SKM-1 (cell line): Measurements from ENCODE around the gene IL12RB1.
A peak's percentile ranks its signal among the peaks of the same experiment; 100 is the strongest.

Experiments used
- DNase-seq: peaks from one replicate; lab custom pipeline; 2025; ENCODE audit not compliant: unreplicated experiment; lab: John Stamatoyannopoulos, UW

The IL12RB1 gene

DNA sequence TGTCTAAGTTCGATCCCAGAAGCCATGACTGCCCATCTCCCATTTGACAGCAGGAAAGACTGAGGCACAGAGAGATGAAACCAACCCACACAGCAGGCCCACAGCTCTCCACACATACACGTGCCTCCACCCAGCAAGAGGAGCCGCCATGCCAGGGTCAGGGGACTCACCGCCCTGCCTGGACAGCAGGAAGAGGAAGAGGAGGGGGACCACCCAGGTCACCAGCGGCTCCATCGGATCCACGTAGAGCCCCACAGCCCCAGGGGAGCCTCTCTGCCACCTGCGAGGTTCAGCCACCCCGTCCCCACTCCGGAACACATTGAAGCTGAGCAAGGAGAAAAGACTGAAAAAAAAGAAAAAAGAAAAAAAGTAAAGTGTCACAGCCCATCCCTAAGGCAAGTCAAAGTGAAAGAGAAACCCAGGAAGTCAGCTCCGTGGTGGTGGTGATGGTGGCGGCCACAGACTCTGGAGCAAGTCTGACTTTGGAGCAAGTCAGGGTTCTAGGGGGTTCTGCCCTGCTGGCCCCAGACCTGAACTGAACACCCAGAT, at the start of gene IL12RB1:
IL12RB1 (minus strand) TSS at position 345 of the 549 bp plus-strand sequence; CDS start at position 234, 111 bp downstream.
- DNase-seq = no peak

GRCh38 chr19:18135712-18136584, 49.2 kb upstream of the IL12RB1 start:
- no peak for DNase-seq

GRCh38 chr19:18131841-18132596, 45.3 kb upstream of the IL12RB1 start:
- no peak for DNase-seq

GRCh38 chr19:18130523-18131242, 43.9 kb upstream of the IL12RB1 start:
- no peak for DNase-seq

- no peak for DNase-seq
These were observed 42.1 kb upstream of the IL12RB1 start for GRCh38 chr19:18128805-18129204.

- DNase-seq = peak; percentile 53
These were observed 41.3 kb upstream of the IL12RB1 start for GRCh38 chr19:18128044-18128443.

- DNase-seq = no peak
These were observed 39.4 kb upstream of the IL12RB1 start for GRCh38 chr19:18126097-18126496.

DNA sequence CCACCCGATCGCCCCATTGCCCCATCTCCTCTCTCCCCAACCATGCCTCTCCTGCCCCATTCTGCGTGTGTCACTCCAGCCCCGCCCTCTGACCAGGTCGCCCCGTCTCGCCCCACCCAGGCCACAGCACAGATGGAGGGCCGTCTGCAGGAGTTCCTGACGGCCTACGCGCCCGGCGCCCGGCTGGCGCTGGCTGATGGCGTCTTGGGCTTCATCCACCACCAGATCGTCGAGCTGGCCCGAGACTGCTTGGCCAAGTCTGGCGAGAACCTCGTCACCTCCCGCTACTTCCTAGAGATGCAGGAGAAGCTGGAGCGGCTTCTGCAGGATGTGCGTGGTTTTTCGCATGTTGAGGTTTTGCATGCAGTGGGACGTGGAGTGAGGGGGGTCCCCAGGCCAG, 37.1 kb upstream of the IL12RB1 start:
- no peak for DNase-seq

DNA sequence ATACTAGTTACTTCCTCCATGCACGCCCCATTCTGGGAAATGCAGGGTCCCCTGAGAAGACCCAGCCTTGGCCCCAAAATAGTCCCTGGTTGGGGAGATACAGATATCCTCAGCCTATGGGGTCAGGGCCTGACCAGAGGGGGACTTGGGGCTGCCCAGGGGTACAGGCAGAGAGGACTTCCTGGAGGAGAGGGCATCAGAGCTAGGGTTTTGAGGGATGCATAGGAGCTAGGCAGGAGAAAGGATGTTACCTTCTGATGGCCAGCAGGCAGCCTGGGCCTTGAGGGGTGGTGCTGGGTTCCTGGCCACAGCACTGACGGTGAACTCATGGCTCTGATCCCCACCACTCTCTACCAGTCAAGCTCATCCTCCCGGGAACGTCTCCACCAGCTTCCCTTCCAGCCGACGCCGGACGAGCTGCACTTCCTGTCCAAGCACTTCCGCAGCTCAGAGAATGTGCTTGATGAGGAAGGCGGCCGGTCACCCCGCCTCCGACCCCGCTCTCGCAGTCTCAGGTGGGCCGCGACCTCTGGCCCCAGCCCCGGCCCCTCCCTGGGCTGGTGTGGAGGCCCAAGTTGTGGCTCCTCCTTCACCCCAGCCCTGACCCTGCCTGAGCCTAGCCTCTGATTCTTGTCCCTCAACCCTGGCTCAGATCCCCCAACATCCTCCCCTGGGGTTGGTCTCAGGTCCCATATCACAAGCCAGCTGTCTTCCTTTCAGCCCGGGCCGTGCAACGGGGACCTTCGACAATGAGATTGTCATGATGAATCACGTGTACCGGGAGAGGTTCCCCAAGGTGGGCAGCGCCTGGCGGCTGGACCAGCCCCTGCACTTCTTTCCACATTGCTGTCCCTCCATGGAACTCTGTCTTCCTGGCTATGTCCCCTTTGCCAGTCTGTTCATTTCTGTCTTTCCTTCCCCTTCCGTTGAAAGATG, 36.4 kb upstream of the IL12RB1 start:
- DNase-seq = no peak

DNA sequence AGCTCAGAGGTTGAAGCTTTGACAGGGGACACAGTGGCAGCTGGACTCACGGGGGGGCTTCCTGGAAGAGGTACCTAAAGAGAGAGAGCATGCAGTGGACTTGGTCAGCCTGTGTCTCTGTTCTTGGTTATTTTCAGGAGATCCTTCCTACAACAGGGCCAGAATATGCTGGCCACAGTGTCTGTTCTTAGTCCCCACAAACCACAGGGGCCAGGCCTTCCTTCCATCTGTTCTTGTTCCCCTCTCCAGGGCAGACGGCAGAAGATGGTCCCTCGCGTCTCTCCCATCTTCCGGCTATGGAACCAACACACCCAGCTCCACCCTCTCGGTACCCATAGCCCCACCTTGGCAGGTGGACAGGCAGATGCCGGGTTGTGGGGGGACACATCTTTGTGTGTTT, 35.7 kb upstream of the IL12RB1 start:
- DNase-seq = no peak

DNA sequence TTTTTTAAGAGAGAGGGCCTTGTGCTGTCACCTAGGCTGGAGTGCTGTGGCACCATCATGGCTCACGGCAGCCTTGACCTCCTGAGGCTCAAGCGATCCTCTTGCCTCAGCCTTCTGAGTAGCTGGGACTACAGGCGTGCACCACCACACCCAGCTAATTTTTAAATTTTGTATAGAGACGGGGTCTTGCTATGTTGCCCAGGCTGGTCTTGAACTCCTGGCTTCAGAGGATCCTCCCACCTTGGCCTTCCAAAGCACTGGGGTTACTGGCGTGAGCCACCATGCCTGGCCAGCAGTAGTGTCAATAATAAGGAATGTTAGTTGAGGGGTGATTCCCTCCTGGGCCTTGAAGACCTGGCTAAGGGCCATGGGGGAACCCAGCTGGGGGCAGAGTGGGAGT, 34.4 kb upstream of the IL12RB1 start:
- DNase-seq = no peak

- no peak for DNase-seq
These were observed 33.4 kb upstream of the IL12RB1 start for GRCh38 chr19:18120127-18120526.

DNA sequence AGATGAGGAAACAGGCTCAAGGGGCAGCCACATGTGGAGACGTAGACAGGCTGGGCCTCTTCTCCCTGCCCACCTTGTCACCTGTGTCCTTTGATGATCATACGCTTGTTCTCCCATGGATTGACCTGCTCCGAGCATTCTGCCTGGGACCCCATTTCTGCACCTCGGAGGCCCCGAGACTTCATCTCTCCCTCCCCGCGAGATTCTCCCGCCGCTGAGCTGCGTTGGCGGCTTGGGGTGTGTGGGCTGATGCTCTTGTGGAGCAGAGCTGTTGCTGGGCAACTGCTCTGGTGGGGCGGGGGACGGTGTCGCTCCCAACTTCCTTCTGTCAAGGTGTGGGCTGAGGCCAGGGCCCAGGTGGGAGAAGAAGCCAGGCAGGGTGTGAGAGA, 33.0 kb upstream of the IL12RB1 start:
- DNase-seq = no peak

- DNase-seq = no peak
These were observed 32.4 kb upstream of the IL12RB1 start for GRCh38 chr19:18119013-18119716.

- DNase-seq = no peak
These were observed 31.8 kb upstream of the IL12RB1 start for GRCh38 chr19:18118420-18119012.

DNA sequence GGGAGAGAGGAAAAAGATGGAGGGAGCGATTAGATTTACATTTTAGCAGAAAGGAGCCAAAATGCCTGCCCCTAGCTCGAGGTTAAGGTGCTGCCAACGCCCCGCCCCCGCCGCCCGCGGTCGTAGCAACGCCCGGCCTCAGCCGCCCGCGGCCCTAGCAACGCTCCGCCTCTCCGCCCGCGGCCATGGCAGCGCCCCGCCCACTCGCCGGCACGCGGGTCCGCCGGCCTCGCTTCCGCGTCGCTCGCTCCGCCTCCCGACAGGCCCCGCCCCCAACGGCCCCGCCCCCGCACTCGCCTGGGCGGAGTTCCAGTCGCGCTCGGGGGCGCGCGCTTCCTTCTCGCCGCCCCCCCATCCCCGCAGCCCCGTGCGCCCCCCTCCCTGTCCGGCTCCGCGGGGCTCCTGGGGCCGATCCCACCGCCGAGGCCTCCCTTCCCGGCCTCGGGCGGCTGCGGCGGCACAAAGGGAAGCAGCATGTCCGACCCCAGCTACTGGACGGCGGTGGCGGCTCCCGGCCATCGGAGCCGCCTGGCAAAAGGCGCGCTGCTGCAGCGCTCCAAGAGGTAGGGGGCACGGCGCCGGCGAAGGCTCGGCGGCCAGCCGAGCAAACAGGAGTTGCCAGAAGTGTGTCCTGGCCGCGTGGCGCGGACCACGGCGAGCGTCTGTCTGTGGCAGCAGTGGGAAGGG, 31.1 kb upstream of the IL12RB1 start:
- peak; percentile 57 for DNase-seq

DNA sequence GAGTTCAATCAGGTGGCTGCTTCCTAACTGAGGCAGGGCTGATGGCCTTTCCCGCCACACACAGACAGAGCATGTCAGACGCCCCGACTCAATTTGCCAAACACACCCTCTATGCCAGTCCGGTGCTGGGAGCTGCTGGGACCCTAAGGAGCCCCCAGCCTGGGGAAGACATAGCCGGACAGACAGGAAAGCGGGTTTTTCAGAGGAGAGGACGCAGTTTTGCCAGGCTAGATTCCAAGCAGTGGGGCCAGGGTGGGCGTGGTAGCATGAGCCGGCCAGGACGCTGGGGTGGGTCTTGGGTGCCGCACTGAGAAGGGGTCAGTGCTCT, 30.6 kb upstream of the IL12RB1 start:
- no peak for DNase-seq

- no peak for DNase-seq
These were observed 27.7 kb upstream of the IL12RB1 start for GRCh38 chr19:18114483-18114882.

DNA sequence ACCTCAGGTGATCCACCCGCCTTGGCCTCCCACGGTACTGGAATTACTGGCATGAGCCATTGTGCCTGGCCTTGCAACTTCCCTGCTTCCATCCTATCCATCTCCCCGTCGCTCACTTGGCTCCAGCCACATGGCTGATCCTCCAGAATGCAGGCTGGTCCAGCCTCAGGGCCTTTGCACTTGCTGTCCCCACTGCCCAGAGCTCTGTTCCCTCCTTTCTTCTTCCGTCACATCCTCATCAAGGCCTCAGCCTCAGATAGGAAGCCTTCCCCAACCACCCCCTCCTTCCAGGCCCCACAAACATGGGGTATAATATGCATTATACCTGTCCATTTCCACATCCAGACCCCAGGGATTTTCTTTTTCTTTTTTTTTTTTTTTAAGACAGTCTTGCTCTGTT, 27.1 kb upstream of the IL12RB1 start:
- DNase-seq = no peak
